A673 (cell line): ENCODE results near the gene CDC42SE2.

Experiments
- CTCF ChIP-seq: fragments of 300-800, 200-600 bp; sonication (generic); conservative IDR thresholded peaks from 2 replicates; pipeline ENCODE4 v1.5.1; 2017; ENCODE audit warnings: low read depth, mild to moderate bottlenecking, antibody characterized with exemption, low read length, moderate library complexity, mixed read lengths
- EZH2 ChIP-seq: fragments of 200-600 bp; sonication (generic); IDR thresholded peaks from 2 replicates; pipeline ENCODE4 v1.6.1; 2017; ENCODE audit warnings: borderline replicate concordance, low read depth, mild to moderate bottlenecking, mixed read lengths, antibody characterized with exemption, low read length; ENCODE audit not compliant: poor library complexity, severe bottlenecking

DNA sequence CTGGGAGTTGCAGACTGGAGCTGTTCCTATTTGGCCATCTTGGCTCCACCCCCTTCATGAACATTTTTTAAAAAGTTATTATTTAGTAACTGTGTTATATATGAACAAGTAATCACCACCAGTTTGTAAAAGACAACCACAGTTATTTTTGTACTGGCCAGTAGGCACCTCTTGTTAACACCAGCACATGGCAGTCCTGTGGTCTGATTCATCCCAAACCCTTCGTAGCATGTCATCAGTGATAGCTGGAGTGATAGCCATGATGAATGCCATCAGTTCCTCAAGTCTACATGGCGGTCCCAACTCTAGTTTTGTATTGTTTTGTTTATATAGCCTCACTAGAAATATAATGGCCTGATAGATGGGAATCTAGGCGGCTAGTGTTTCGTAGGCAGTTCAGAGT lies 74.2 kb downstream of the CDC42SE2 start:
- TF ChIP-seq CTCF: no peak
- TF ChIP-seq EZH2: no peak
